Activated CD4-positive, alpha-beta T cell treated with anti-CD3 and anti-CD28 coated beads, Interleukin-2, amount 50 U/mL, for 24 hours (primary cell): ENCODE measurements around the gene PMPCA.

ENCODE experiments used
- DNase-seq, 2 donors: peaks; one replicate each; pipeline ENCODE4 v3.0.0-alpha.2; 2020; ENCODE audit warnings: low read depth in 1 of 2, low spot score in 1 of 2

The PMPCA gene

GRCh38 chr9:136373300-136374182 is 36.9 kb upstream of the PMPCA start, which contains the start of gene CARD9:
Gene CARD9, minus strand, starts transcription at chr9:136373669. Its CDS starts 1,591 bp downstream, at chr9:136372078.
- no peak for DNase-seq

- no peak for DNase-seq
Observed at GRCh38 chr9:136374183-136374575, 36.3 kb upstream of the PMPCA start.

GRCh38 chr9:136375096-136375495 is 35.4 kb upstream of the PMPCA start:
- DNase-seq: no peak

DNA sequence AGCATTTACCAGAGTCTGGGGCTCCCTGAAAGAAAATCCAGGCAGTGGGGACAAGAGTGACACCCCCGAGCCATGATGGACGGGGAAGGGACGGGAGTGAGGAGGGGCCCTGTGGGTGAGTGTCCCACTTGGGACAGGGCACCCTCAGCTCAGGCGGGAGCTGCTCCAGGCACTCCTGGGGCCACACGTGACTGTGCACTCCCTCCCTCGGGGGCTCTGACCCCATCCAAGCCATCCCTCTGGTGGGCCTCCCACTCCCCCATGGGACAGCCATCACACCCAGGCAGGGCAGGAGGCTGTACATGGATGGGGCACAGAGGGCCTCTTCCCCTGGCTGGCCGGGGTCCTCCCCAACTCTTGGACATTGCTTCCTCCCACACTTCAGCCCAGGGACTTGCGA is 34.0 kb upstream of the PMPCA start:
- DNase-seq: no peak

DNA sequence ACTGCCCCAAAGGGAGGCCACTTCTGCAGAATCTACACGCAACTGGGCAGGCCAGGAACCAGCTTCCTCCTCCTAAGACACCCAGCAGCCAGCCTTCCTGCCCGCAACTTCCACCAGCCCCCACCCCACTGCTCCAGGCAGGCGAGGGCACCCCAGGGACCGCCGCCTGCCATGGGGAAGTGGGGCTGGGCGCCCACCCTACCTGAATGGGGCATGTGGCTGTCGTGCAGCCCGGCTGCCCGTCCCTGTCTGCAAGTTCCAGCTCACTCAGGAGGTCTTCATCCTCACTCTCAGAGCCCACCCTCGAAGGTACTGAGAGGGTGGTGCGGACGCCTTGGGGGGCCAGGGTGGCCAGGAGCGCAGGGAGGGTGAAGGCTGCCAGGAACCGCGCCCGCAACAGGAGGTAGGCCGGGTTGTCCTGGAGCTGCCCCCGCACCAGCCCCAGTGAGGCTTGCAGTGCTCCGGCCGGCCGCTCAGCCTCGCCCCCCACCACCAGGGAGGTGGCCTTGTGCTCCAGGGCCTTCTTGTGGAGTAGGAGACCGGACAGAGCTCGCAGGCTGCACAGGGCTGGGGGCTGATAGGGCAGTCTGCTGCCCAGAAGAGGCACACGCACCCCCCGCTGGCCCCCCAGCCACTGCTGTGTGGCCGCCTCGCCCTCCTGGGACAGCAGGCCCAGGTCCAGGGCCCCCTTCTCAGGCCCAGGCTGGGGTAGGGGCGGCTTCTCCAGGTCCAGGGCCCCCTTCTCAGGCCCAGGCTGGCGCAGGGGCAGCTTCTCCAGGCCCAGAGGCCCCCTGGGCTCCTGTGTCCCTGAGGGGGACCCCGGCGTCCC is 32.9 kb upstream of the PMPCA start:
- DNase-seq: no peak

DNA sequence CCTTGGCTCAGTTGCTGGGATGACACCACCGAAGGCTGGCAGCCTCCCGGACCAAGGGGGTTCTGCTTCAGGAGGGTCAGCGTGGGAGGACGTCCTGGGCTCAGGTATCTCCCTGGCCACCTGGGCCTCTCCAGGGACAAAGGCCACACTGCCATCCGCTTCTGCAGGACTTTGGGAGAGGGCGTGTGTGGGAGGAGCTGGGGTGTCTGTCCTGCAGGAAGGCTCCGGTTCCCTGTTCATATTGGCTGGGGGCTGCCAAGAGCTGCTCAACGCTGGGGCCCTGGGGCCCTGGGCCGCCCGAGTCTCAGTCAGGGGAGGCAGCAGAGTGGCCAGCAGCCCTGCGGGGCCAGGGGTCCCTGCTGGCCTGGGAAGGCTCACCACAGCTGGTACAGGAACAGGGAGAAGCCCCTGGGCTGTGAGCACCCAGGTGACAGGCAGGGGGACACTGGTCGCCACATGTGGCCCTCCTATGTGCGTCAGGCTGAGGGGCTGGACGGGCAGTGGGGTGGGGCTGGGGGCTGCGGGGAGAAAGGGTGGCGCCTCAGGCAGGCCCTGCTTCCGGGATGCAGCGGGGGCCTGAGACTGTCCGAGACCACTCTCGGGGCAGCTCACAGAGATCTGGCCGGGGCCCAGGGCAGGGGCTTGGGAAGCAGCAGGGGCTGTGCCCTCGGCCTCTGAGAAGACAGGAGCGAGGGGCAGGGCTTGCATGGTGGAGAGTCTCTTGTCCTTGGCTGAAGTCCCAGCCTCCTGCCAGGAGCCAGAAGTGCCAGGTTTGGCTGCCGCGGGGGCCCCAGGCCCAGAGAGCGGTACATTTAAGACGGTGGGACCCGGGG is 32.1 kb upstream of the PMPCA start:
- DNase-seq: no peak

- no peak for DNase-seq
Observed at GRCh38 chr9:136379003-136379287, 31.5 kb upstream of the PMPCA start.

GRCh38 chr9:136379401-136379800 is 31.1 kb upstream of the PMPCA start:
- no peak for DNase-seq

DNA sequence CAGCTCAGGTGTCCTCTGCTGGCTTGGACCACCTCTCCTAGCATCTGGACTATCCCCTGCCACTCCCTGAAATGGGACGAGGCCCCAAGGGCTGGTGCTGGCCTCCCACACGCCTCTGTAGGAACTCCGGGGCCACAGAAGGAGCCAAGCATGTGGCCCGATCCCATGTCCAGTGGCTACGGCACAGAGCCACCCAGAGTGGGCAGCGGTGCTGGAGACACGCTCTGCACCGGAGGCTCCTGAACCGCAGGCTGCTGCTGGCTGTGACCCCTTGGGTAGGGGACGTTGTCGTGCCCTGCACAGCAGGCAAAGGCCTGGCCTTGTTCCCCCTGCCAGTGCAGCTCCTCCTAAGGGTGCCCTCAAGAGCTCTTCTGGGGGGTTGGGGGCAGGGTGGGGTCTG is 30.6 kb upstream of the PMPCA start:
- DNase-seq: no peak

- DNase-seq: no peak
Observed at GRCh38 chr9:136380381-136380780, 30.1 kb upstream of the PMPCA start.

DNA sequence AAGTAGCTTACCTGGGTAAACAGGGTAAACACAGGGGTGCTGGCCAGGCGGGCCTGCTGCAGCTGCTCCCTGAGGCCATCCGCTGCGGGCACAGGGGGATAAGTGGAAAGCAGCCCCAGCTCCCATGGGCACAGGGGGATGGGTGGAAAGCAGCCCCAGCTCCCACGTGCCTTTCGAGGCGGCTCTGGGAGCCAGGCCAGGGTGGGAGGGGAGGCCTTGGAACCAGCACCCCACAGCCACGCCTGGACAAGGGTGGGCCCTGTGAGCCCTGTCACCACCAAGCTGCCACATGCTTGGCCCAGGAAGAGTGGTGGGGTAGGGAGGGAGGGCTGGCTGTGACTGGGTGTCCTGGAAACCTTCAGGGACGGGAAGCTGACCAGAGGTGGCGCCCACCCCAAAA is 29.1 kb upstream of the PMPCA start:
- no peak for DNase-seq

DNA sequence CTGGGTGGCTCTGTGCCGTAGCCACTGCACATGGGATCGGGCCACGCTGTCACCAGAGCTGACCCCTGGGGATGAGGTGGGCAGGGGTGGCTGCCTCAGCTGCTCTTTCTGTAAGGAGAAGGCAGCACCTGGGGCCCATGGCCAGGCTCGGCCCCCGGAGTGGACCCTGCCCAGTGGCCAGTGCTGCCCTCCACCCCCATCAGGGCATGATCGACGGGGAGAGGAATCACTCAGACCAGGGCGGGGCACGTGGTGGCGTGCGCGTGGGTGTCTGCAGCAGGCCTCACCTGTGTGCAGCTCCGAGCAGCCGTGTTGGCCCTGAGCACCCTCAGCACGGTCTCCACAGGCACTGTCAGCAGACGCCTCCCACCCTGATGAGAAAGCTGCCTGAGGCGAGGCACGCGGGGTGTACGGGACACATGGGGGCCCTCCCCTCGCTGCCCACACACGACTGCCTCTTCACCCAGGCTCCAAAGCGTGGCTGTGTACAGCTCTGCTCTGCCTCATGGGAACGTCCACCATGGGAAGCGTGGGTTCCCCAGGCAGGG is 28.4 kb upstream of the PMPCA start:
- no peak for DNase-seq

GRCh38 chr9:136383436-136383835 is 27.0 kb upstream of the PMPCA start:
- no peak for DNase-seq

DNA sequence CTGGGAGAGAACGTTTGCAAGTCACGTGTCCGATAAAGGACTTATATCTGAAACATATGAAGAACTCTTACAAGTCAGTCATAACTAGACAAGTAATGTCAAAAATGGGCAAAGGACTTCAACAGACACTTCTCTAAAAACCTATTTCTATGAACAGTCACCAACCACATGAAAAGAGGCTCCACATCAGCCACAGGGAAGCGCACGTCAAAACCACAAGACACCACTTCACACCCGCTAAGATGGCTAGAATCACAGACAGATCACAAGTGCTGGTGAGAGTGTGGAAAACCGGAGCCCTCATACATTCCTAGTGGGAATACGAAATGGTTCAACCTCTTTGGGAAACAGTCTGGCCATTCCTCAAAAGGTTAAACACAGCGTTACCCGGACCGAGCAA is 25.4 kb upstream of the PMPCA start:
- no peak for DNase-seq

GRCh38 chr9:136386018-136386417 is 24.4 kb upstream of the PMPCA start:
- no peak for DNase-seq

GRCh38 chr9:136387217-136387616 is 23.2 kb upstream of the PMPCA start:
- no peak for DNase-seq

- no peak for DNase-seq
Observed at GRCh38 chr9:136389396-136389795, 21.1 kb upstream of the PMPCA start.

DNA sequence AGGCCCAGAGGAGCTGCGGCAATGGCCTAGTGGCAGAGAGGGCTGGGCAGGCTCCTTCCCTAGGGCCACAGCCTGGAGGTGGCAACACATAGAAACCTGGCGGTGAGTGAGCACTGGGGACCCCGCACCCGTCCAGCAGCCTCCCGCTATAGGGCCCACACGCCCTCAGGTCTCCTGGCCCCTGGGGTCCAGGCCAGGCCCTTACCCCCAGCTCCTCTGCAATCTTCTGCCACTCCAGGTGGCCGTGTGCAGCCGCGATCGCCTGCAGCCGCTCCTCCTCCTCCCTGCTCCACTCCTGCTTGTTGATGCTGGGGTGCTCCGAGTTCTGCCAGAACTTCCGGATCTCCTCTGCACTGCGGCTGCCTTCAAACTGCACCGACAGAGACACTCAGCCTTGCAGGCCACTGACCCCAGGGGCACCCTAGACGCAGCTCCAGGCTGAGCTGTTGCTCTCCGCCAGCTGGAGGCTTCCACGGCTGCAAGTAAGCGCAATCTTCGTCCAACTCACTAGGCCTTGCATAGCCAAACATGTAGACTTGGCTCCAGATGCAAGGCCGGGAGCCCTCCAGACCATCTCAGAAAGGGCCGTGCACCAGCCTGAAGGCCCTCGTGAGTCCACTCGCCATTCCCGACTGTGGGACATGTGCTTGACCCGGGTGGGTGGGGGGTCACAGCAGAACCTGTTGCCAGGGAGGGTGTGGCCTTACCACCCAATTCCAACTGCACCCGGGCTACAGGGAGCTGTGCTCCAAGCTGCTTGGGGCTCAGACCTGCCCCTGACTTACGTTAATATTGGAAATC is 18.5 kb upstream of the PMPCA start:
- DNase-seq: no peak

GRCh38 chr9:136392538-136393449 is 17.7 kb upstream of the PMPCA start:
- no peak for DNase-seq
